Inferior parietal cortex (tissue), 1 donor: ENCODE data around the gene TBC1D5.

Experiments
- DNase-seq: peaks from one replicate; pipeline ENCODE4 v3.0.0-alpha.2; 2016; ENCODE audit errors: extremely low spot score

Gene TBC1D5

GRCh38 chr3:17181413-17181907 lies 561.0 kb downstream of the TBC1D5 start:
- no peak for DNase-seq

GRCh38 chr3:17179381-17180205 lies 562.8 kb downstream of the TBC1D5 start:
- no peak for DNase-seq

- DNase-seq: no peak
These were observed 565.7 kb downstream of the TBC1D5 start for GRCh38 chr3:17176757-17177156.

GRCh38 chr3:17175187-17175807 lies 567.1 kb downstream of the TBC1D5 start:
- DNase-seq: no peak

- no peak for DNase-seq
These were observed 576.1 kb downstream of the TBC1D5 start for GRCh38 chr3:17166369-17166768.

GRCh38 chr3:17162116-17162515 lies 580.3 kb downstream of the TBC1D5 start:
- DNase-seq: no peak

- no peak for DNase-seq
These were observed 581.8 kb downstream of the TBC1D5 start for GRCh38 chr3:17160597-17160996.

- no peak for DNase-seq
These were observed 583.3 kb downstream of the TBC1D5 start for GRCh38 chr3:17158941-17159682.

GRCh38 chr3:17157713-17158112 lies 584.7 kb downstream of the TBC1D5 start:
- DNase-seq: no peak

- DNase-seq: no peak
These were observed 585.6 kb downstream of the TBC1D5 start for GRCh38 chr3:17156864-17157263.

- DNase-seq: no peak
These were observed 586.5 kb downstream of the TBC1D5 start for GRCh38 chr3:17155951-17156350.

- DNase-seq: no peak
These were observed 587.5 kb downstream of the TBC1D5 start for GRCh38 chr3:17154941-17155340.

GRCh38 chr3:17154221-17154620 lies 588.2 kb downstream of the TBC1D5 start:
- DNase-seq: no peak

- DNase-seq: no peak
These were observed 589.2 kb downstream of the TBC1D5 start for GRCh38 chr3:17153209-17153608.

GRCh38 chr3:17151598-17152373 lies 590.6 kb downstream of the TBC1D5 start:
- no peak for DNase-seq

- no peak for DNase-seq
These were observed 593.4 kb downstream of the TBC1D5 start for GRCh38 chr3:17149076-17149475.

GRCh38 chr3:17144665-17144993 lies 597.8 kb downstream of the TBC1D5 start:
- no peak for DNase-seq

- DNase-seq: no peak
These were observed 598.4 kb downstream of the TBC1D5 start for GRCh38 chr3:17143893-17144664.

GRCh38 chr3:17142516-17142915 lies 599.9 kb downstream of the TBC1D5 start:
- DNase-seq: no peak

- DNase-seq: no peak
These were observed 600.7 kb downstream of the TBC1D5 start for GRCh38 chr3:17141699-17142098.
